ENCODE measurements around the gene SDK1.

GRCh38 chr7:3757059-3757458, 456.0 kb downstream of the SDK1 start:
- TF ChIP-seq BHLHE40 (IDR thresholded peaks at IDR 0.05; ENCODE audit: borderline replicate concordance) = no peak
- TF ChIP-seq SP1 (IDR thresholded peaks at IDR 0.05) = no peak
- no peak for TF ChIP-seq PKNOX1 (IDR thresholded peaks at IDR 0.05)
- TF ChIP-seq NFRKB (IDR thresholded peaks at IDR 0.05) = no peak
- TF ChIP-seq L3MBTL2 (conservative IDR thresholded peaks at IDR 0.05) = no peak
- no peak for TF ChIP-seq HDGF (IDR thresholded peaks at IDR 0.05; ENCODE audit: borderline replicate concordance)
- no peak for TF ChIP-seq ARNT (IDR thresholded peaks at IDR 0.05)
- no peak for TF ChIP-seq SUZ12 (IDR thresholded peaks at IDR 0.05)
- TF ChIP-seq LEF1 (IDR thresholded peaks at IDR 0.05; ENCODE audit: borderline replicate concordance) = no peak
- TF ChIP-seq TARDBP (IDR thresholded peaks at IDR 0.05) = no peak
- no peak for TF ChIP-seq FOXA1 (IDR thresholded peaks at IDR 0.05)
